GM18519 (cell line): ENCODE measurements around the gene ADM5.

Experiments
- ATAC-seq: cut with Tn5 transposase; IDR thresholded peaks from one replicate; pipeline ENCODE4 v1.9.1; 2021; ENCODE audit warnings: mild to moderate bottlenecking, moderate library complexity; ENCODE audit not compliant: unreplicated experiment, low FRiP score

The ADM5 gene

DNA sequence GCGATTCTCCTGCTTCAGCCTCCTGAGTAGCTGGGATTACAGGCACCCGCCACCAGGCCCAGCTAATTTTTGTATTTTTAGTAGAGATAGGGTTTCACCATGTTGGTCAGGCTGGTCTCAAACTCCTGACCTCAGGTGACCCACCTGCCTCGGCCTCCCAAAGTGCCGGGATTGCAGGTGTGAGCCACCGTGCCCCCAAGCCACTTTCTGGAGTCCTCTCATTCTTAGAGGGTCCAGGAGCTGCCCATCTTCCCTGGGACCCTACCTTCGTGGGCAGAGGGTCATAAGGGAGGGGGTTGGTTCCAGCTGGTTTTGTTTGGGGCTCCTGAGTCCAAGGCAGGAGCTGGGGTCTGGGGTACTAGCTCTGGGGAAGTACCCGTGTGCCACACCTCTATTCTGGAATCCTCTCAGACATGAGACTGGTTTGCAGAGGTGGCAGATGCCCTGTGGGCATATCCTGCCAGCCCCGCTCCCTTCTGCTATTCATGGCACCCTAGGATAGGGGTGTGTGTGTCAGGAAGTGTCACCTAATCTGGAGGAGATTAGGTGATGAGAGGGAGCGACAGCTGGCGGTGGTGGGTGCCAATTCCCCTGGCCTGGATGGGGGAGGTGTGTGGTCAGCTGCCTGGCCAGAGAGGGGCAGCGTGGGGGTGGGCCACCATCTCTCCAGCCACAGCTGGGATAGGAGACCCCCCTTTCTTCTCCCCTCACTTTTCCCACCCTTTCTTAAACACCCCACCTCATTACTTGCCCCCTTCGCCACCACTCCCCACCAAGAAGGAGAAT, 10.2 kb upstream of the ADM5 start:
- ATAC-seq: no peak

GRCh38 chr19:49679771-49680413, 9.5 kb upstream of the ADM5 start:
- ATAC-seq: no peak

- no peak for ATAC-seq
Measured at GRCh38 chr19:49680421-49681351, 8.7 kb upstream of the ADM5 start.

- ATAC-seq: no peak
Measured at GRCh38 chr19:49681830-49682229, 7.6 kb upstream of the ADM5 start.

- no peak for ATAC-seq
Measured at GRCh38 chr19:49682274-49682673, 7.1 kb upstream of the ADM5 start.

- no peak for ATAC-seq
Measured at GRCh38 chr19:49683814-49684250, 5.6 kb upstream of the ADM5 start.

DNA sequence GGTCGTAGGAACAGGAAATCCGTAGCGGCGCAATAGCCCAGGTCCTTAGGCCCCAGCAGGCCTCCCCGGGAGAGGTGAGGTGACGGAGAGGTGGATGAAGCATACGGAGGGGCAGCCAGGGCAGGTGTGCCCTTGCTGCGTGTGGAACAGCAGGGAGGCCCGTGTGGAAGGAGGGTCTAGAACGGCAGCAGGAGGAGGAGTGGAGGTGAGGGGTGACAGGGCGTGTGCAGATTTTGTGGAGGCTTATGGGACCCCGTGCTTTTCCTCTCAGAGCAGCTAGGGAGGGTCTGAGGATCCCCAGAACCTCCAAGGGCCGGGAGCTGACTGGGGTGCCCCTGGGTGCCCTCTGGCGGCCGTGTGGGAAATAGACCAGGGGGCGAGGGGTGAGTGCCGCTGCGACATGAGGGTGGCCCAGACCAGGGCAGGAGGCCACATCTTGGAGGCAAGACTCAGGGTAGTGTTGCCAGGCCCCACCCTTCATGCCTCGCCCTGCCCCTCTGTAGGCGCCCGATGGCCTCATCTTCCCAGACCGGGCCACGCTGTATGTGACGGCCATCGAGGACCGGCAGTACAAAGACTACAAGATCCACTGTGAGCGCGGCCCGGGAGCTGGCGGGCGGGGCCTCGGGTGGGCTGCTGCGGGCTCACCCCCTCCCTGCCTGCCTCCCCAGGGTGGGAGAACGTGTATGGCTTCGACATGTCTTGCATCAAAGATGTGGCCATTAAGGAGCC, 5.0 kb upstream of the ADM5 start:
- ATAC-seq: no peak

- no peak for ATAC-seq
Measured at GRCh38 chr19:49684983-49685553, 4.3 kb upstream of the ADM5 start.

DNA sequence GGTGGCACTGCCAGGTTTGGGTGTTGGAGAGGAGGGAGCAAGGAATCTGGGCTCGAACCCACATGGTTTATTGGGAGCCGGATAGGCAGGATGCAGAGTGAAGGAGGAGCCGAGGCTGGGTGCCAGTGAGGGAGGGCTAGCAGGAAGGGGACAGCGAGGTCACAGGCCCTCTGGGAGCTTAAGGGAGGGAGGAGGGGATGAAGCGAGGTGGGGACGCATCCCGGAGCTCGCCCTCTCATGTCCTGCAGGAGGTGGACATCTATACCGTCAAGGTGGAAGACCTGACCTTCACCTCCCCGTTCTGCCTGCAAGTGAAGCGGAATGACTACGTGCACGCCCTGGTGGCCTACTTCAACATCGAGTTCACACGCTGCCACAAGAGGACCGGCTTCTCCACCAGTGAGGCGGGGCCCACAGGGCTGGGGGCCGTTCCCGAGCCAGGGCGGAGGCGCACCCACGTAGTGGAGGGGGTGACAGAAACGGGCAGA, 3.5 kb upstream of the ADM5 start:
- ATAC-seq: no peak

GRCh38 chr19:49686503-49687088, 2.8 kb upstream of the ADM5 start:
- ATAC-seq: no peak

GRCh38 chr19:49687150-49687549, 2.2 kb upstream of the ADM5 start:
- no peak for ATAC-seq

DNA sequence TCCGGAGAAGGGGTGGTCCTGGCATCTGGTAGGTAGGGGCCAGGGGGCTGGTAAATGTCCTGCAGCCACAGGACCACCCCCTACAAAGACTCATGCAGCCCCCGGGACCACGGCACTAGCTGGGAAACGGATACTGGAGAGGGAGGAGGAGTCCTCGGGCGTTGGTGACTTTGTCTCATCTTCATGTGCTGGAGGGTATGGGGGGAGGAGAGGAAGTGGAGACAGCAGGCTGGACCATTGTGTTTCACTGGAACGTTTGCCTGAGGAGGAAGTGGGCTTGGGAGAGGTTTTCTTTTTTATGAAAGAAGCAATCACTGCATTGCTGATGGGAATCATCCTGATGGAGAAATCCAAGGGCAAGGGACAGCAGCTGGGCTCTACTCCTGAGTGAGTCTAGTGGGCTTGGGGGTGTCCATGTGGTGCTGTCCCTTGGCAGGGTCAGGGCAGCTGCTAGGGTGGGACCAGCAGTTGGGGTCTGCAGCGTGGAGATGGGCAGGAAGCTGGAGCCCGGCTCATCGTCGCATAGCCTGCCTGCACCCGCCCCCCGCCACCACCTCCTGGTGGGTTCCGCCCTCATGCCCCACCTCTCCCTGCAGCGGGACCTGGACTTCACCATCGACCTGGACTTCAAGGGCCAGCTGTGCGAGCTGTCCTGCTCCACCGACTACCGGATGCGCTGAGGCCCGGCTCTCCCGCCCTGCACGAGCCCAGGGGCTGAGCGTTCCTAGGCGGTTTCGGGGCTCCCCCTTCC, 1.7 kb upstream of the ADM5 start:
- ATAC-seq: no peak

DNA sequence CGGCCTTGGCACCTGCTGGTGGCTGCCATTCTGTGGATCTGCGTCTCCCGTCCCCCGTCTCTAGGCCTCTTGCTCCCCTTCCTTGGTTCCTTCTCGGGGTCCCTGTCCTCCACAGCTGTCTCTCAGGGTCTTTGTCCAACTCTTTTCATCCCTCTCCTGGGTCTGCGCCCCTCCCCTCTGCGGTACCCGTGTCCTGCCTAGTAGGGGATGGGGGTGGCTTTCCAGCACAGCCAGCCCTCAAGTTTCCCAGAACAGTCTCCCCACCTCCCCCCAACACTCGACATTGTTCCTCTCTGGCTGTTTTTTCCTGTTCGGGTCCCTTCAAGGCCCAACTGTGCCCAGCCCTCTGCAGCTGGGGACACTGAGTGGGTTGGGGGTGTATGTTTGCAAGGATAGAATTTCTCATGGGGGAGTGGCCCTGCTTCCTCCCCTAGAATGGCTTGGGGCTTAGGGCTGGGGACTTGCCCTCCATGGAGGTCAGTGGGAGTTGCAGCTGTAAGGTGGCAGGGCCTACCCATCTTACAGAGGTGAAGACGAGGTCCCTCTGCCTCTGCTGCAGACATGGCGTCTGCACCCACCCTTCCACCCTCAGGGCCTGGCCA, 762 bp upstream of the ADM5 start:
- ATAC-seq: no peak

DNA sequence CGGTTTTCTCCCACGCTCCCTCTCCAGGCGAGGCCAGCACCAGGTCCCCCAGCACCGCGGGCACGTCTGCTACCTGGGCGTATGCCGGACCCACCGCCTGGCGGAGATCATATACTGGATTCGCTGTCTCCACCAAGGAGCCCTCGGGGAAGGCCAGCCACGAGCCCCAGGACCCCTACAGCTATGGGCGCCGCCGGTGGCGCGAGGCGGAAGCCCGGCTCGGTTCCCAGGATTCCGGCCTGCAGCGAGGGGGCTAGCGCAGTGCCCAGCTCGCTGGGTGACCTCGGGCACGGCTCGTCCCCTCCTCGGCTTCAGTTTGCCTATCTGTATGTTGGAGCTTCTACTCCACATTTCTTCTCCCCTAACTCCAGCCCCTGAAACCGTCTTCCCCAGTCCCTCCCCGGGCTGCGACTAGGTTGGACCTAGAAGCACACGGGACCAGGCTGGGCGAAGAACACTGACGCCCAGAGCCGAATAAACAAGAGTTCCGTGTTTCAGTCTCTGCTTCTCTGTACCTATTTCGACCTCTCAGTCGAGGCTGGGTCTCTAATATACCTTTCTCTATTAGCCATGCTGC, 773 bp downstream of the ADM5 start:
- no peak for ATAC-seq

DNA sequence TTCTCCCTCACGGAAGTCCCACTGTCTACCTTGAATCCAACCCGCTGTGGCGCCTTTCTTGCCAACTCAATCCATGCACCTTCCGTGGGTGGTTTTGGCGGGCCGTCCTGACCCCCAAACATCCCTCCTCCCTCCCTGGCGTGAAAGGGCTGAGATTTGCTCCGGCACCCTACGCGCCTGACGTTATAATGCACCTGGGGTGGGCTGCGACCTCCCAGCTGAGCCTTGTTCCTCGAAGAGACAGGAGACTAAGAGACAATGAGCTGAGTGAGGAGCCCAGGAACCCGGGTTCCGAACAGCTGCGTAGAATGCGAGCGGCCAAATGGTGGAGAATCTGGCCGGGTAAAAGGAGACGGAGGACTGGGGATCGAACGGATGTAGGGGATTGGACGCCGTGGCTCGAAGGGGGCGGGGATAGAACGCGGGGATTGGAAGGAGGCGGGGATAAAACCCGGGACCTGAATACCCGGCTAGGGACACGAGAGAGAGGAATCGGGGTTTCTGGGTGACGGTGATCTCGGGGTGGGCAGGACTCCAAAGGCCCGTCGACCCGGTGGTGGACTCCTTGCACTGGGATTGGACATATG, 1.4 kb downstream of the ADM5 start, which contains the start of gene CPT1C:
Gene CPT1C, plus strand, starts transcription at position 461 of the 587 bp plus-strand sequence. CDS start 1,137 bp downstream, outside the sequence.
- no peak for ATAC-seq

DNA sequence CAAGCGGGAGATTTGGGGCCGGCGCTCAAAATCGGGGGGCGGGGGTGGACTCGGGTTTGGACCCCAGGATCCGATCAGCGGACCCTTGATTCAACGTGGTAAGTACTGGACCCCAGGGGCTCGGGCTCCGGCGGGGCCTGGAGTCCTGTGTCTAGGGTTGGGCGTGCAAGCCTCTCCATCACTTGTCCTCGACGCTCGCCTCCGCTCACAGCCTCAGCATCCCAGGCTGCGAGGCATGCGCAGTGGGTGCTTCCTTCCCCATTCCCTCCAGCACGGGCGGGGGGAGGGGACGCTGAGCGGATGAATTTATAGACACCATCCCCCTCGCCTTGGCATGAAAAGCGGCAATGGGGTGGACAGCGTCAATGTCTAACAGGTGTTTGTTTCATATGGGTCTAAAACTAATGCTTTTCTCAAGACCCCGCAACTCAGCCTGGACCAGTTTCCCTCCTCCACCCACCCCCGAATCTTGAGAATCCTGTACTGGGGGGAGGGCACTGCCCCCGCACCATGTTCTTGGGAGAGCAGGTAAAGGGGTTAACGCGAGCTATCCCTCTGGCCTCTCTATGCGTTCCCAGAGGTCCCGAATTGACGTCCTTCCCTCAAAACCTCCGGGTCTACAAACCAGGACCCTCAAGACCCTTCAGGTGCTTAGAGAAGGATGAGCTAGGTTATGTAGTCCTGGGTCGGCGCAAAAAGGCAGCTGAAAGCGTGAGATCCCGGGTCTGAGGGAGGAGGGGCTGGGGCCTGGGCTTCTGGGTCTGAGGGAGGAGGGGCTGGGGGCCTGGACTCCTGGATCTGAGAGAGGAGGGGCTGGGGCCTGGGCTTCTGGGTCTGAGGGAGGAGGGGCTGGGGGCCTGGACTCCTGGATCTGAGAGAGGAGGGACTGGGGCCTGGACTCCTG, 2.1 kb downstream of the ADM5 start:
- no peak for ATAC-seq

DNA sequence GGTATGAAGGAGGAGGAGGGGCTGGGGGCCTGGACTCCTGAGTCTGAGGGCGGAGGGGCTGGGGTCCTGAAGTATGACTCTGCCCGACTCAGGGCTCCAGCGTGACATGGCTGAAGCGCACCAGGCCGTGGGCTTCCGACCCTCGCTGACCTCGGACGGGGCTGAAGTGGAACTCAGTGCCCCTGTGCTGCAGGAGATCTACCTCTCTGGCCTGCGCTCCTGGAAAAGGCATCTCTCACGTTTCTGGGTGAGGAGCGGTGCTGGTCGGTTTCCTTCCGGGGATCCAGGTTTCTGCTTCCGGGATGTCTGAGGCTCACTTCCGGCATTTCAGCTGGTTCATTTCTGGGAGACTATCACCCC, 2.7 kb downstream of the ADM5 start:
- ATAC-seq: no peak
